KOPT-K1 (cell line): Measurements from ENCODE around the gene GHSR.

Experiments
- H3K27ac ChIP-seq: fragments of 200-600 bp; sonication (generic); 2 replicates; pipeline ENCODE4 v1.5.1; 2016; ENCODE audit warnings: antibody characterized with exemption, mild to moderate bottlenecking, low read depth, low read length; ENCODE audit not compliant: poor library complexity, severe bottlenecking
- H3K36me3 ChIP-seq: fragments of 200-600 bp; sonication (generic); 2 replicates; pipeline ENCODE4 v1.5.1; 2017; ENCODE audit warnings: antibody characterized with exemption, mild to moderate bottlenecking, low read length, moderate library complexity; ENCODE audit not compliant: insufficient read depth
- H3K9me3 ChIP-seq: fragments of 200-600 bp; sonication (generic); 2 replicates; pipeline ENCODE4 v1.5.1; 2017; ENCODE audit warnings: antibody characterized with exemption, low read length, mild to moderate bottlenecking; ENCODE audit not compliant: insufficient read depth, poor library complexity, severe bottlenecking

GHSR gene

DNA sequence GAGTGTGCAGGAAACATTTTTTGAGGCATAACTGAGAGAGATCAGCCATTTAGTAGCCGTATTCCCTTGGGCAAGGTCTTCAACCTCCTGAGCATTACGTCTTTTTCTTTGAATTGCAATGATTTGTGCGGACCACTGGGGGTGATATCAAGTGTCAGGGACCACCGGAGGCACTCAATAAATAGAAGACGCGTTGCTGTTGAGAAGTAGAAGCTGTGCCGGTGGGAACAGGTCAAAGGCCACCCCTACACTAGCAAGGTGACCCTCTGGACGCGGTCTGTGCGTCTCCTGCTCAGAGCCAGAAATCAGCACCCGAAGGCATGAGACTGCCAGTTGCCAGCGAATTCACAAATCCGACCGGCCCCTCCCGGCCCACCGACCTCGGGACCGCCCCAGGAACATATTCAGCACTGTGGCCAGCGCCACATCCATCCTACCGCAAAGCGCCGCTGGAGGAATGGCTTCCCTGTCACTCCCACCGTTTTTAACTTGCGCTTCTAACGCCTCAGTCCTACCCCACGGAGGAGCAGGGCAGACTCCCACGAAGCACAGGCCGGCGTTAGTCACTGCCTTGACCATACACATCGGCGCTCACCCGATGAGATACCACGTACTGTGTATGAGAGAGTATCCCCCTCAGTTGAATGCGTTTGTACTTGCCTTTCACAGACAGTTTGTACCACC lies 1.4 kb upstream of the GHSR start:
- H3K27ac ChIP-seq: no peak overlapping the region
- no peaks in the 10 kb centered on the region for H3K36me3 ChIP-seq
- peaks cover 7% of the 10 kb centered on the region for H3K9me3 ChIP-seq

DNA sequence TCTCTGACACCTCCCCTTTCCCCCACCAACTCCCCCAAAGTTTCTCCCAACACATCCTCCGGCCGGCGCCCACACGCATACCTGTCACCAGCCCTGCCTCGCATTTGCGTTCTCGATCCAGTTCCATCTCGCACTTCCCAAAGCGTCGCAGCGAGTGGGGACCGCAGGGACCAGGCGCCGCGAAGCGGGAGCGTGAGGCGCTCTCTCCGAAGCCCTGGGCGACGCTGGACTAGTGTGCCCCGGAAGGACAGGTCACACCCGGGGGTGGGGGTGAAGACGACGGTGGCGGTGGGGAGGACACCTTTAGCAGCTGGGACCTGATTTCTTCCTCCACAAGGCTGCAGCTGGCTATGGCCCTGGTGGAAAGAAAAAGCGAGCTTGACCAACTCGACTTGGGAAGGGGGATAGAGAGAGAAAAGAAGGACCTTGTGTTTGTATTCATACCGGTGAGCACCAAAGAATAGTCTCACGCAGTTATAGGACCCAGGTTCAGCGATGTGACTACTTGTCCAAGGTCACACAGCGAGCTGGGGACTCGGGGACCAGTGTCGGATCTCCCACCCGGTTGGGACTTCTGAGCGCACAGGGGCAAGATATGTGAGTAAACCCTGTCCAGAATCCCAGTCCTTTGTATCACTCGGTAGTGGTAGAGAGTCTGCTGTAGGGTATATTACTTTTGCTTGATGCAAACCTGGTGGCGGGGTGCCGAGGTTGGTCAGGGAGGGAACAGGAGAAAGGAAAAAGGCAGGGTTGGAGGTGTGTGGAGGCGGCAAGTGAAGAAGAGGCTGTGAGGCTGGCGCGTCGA lies 607 bp upstream of the GHSR start:
- Histone ChIP-seq H3K27ac (no peak overlapping the region), H3K36me3 (no peaks in the 10 kb centered on the region), H3K9me3 (peaks cover 7% of the 10 kb centered on the region)

DNA sequence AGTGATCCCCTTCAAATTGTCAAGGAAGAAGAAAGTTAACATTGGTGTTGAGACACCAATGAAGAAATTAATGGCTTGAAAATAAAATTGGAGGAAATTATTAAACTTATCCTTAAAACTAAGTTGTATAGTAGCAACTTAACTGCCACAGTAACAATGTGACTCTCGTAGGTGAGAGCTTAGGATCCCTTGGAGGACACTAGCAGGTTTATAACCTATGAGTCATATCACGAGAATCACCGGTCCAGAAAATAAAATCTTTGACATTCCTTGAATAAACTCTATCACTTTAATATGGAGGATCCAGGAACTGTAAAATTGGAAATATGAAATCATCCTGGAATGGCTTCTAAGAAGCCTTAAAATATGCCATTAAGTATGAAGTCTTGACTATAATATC lies 2.1 kb downstream of the GHSR start:
- Histone ChIP-seq H3K9me3 (peaks cover 7% of the 10 kb centered on the region), H3K27ac (no peak overlapping the region), H3K36me3 (no peaks in the 10 kb centered on the region)

DNA sequence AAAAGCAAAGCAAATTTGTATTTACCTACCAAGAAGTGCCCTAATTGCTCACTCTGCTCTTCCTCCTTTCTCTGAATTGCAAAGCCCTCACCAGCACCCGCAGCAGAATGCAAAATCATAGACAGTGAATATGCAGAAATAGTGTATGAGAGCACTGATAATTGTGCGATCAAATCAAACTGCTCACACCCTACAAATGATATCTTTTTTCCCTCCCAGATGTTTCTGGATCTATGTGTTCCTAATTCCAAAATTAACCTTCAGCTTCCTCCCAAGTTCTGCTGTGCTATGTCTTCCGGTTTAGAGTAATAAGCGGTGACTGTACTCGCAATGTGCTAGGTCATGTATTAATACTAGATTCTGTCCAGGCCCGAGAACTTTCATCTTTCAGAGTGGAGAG lies 3.4 kb downstream of the GHSR start:
- no peak overlapping the region for H3K27ac ChIP-seq
- peaks cover 7% of the 10 kb centered on the region for H3K9me3 ChIP-seq
- H3K36me3 ChIP-seq: no peaks in the 10 kb centered on the region

DNA sequence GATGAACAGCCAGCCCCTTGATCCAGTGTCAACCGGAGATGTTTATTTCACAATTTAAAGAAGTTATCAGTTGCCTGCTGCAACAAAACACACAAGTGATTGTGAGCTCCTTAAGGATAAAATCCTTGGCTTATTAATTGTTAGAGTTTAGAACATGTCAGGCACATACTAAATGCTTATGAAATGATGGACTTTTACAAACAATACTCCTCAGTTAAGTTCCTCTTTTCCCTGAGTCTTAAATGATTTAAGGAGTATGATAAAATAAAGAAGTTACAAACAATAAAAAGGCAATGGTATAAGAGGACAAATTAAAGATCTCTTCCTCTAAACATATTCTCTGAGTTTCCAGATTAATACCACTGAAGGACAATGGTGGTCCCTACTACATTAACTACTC lies 5.7 kb downstream of the GHSR start:
- Histone ChIP-seq H3K9me3 (peaks cover 2% of the 10 kb centered on the region), H3K27ac (no peak overlapping the region), H3K36me3 (no peaks in the 10 kb centered on the region)

DNA sequence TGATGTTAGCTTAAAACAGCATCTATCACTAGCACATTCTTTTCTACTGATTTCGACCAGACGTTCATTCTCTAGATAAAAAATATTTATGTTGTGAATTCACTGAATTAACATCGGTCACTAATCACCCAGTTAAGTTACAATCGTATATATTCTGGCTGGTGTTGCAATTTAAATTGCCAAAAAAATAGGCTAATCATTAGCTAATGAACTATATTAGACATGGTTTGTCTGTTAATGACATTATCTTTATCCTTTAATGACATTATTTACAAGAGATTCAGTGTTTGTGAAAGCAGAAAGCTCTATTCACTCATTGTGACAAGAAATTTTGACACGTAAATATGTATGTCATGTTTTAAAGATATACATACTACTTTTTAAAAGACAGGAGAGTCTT lies 6.7 kb downstream of the GHSR start:
- Histone ChIP-seq H3K27ac (no peak overlapping the region), H3K36me3 (no peaks in the 10 kb centered on the region), H3K9me3 (no peaks in the 10 kb centered on the region)

DNA sequence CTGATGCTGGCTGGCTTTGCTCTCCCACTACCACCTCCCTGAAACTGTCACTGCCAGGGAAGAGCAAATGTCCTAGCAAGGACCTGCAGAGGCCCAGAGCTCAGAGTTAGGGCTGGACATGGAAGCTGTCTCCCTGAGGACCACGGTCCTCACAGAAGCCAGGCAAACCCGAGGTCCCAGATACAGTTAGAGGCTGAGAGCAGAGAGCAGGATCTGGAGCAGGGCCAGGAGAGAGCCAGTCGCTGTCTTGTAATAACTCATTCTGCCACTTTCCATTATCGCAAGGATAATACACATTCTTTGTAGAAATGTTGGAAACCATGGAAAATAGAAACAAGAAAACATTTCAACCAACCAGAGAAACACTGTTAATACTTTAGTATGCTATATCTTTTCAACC lies 10.1 kb downstream of the GHSR start:
- H3K9me3 ChIP-seq: peaks cover 8% of the 10 kb centered on the region
- no peak overlapping the region for H3K27ac ChIP-seq
- no peaks in the 10 kb centered on the region for H3K36me3 ChIP-seq

DNA sequence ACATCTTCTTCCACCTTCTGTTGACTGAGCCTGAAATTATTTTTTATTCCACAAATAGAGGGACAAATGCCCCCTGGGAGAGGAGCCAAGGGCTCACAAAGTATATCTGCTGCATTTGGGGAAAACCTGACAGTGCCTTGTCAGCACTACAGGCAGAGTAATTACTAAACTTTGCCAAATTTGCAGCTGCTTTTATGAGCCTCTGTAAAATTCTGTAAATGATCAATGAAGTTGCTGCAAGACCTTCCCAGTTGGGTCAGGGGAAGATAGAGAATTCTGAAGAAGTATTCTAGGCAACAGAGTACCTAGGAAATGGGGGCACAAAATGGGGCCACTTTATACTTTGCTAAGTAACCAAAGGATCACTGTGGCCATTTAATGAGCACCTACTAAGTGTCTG lies 10.5 kb downstream of the GHSR start:
- Histone ChIP-seq H3K36me3 (no peaks in the 10 kb centered on the region), H3K9me3 (peaks cover 13% of the 10 kb centered on the region), H3K27ac (no peak overlapping the region)

DNA sequence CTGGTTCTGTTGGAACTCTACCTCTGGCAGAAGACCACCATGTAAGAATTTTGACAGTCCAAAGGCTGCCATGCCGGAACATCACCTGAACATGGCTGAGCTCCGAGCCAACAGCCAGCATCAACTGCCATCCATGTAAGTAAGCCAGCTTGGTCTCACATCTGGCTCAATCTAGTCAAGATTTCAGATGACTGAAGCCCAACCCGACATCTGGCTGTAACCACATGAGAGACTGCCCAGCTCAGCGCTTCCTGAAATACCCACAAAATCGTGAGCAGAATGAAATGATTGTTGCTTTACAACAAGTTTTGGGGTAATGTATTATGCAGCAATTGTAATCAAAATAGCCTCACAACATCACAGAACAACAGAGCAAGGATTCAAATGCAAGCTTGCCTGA lies 32.9 kb downstream of the GHSR start:
- no peak overlapping the region for H3K27ac ChIP-seq

DNA sequence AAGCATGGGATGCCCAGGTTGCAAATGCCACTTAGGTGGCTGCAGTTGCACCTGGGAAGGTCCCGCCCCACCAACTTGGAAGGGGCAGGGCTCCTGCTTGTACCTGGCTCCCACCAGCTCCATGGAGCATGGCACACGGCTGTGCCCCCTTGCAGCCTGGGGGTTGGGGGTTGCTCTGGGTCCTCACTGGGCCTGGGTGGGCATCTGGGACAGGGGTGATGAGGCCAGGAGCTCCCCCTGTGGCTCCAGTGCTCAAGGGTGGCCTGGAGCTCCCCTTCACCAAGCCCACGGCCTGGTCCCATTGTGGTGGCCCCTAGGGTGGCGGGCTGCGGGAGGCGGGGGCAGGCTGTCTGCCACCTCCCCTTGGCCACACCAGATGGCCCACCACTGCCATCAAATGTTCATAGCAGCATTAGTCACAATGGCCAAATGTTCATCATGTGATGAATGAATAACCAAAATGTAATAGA lies 36.7 kb downstream of the GHSR start:
- H3K36me3 ChIP-seq: no peaks in the 10 kb centered on the region
- no peaks in the 10 kb centered on the region for H3K9me3 ChIP-seq
- H3K27ac ChIP-seq: no peak overlapping the region

More for the DNA sequence above, 32.9 kb downstream of the GHSR start:
- H3K36me3 ChIP-seq: no peaks in the 10 kb centered on the region
- H3K9me3 ChIP-seq: no peaks in the 10 kb centered on the region

DNA sequence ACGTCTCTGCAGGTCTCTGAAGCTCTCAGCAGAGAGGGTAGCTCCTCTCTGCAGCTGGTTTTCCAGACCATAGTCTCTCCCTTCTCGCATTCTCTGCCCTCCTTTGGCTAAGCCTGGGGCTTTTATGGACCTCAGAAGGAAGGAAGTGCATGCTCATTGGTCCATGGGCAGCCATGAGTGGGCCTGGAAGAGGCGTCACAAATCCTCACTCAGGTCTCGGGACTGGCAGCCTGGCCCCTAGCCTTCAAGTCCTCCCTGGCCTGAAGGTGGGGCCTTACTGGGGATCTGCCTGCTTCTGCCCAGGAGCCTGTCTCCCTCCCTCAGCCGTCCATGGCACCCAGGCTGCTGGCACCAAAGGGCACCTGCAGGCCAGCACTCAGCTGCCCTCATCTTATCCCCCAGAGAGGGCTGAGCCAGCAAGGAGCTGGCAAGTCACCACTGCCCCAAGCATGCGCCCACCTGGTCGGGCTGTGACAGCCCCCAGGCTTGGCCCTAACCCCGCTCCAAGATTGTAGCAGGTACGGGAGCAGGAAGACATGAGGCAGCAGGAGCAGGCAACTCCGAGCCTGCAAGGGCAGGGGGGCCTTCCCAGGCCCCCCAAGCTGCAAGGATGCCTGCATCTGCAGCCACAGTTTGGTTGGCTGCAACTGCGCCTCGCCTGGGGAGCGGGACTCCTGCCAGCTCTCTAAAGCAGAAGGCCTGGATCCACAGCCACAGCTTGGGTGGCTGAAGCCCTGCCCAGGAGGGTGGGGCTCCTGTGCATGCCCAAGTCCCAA lies 37.4 kb downstream of the GHSR start:
- H3K36me3 ChIP-seq: no peaks in the 10 kb centered on the region
- no peak overlapping the region for H3K27ac ChIP-seq
- H3K9me3 ChIP-seq: no peaks in the 10 kb centered on the region

DNA sequence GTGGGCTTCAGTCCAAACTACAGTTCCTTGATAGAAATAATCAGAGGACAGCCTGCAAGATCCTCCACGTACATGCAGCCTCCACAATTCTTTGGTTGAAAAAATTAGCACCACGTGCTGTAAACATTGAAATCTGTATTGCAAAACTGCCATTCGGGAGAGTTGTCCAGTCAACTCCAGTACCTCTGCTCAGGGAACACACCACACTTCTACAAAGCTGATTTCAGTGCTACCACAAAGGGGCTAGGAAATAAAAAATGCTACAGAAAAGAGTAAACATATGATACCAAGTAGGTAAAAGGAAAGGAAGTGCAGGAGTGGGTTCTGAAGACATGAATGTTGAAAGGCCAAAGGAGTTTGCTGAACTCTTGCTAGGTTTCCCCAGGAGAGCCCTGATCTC lies 40.4 kb downstream of the GHSR start:
- Histone ChIP-seq H3K9me3 (no peaks in the 10 kb centered on the region), H3K36me3 (no peaks in the 10 kb centered on the region), H3K27ac (no peak overlapping the region)

DNA sequence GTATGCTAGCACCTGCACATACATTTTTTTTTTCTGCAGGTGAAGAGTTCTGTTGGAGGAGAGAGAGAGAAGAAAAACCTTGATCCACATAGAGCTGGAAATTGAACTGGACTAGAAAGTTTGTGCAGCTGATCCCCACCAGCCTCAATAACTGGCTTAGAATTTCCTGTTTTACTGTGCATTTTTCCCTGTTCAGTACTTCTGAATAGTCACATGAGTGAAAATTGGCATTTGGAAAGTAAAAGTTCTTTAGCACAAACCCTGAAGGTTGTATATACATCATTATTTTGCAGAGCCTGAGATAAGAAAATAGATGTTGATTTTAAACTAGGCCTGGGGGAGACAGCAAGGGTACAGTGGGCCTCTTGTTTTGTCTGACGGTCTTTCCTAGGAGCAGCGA lies 42.3 kb downstream of the GHSR start:
- no peaks in the 10 kb centered on the region for H3K36me3 ChIP-seq
- no peak overlapping the region for H3K27ac ChIP-seq
- no peaks in the 10 kb centered on the region for H3K9me3 ChIP-seq

DNA sequence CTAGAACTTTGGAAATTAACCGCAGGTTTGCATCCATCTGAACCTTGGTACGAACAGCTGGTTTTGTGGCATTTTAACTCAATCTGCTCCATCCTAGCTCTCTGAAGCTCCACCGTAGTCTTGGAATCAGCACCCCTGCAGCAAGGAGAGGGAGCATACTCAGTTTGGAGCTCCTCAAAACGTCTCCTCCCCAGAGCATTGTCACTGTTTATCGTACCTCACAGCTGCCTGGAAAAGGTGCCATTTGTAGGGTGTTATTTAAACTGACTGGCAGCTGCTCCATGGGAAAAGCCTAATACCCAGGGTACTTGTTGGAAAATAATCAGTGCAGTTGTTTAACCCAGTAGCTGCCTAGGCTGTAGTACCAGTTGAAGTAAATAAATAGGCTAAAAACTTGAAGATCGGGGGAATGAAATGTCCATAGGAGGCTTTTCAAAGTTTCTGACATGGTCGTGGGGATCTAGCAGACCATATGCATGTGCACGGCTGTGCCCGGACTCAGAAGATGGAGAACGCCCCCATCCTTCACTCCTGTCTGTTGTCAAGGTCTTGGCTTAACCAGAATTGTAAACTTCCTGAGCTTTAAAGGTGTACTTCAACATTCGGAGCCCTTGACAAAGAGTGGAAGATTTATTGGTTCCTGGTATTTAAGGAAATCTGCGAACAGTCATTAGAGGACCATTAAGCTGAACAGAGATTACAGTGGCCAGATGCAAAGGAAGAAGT lies 43.9 kb downstream of the GHSR start:
- H3K27ac ChIP-seq: no peak overlapping the region
- no peaks in the 10 kb centered on the region for H3K9me3 ChIP-seq
- no peaks in the 10 kb centered on the region for H3K36me3 ChIP-seq
